Measurements from ENCODE around the gene AKT2.

AKT2 gene

DNA sequence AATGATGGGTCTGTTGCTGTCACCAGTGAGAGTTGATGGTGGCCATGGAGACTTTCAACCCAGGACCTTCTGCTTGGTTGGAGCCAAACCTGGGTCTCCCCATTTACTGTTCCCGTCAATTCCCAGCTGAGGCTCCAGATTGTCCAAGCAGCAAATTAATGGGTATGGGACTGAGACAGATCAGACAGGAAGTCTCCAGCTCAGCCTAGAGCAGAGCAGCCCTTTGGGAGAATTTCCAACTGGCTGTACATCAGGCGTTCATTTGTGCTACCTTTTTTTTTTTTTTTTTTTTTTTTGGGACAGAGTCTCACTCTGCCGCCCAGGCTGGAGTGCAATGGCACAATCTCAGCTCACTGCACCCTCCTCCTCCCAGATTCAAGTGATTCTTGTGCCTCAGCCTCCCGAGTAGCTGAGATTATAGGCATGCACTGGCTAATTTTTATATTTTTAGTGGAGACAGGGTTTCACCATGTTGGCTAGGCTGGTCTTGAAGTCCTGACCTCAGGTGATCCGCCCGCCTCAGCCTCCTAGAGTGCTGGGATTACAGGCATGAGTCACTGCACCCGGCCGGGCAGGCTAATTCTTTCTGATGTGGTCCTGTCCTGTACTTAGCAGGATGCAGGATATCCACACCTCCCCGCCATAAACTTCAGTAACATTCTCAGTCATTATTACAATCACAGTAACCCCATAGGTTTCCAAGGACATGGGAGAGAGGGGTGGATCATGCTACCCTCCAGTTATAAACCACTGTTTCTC is 84.6 kb downstream of the AKT2 start:
- DNase-seq (ENCODE audit: low read depth, low spot score): no peak

DNA sequence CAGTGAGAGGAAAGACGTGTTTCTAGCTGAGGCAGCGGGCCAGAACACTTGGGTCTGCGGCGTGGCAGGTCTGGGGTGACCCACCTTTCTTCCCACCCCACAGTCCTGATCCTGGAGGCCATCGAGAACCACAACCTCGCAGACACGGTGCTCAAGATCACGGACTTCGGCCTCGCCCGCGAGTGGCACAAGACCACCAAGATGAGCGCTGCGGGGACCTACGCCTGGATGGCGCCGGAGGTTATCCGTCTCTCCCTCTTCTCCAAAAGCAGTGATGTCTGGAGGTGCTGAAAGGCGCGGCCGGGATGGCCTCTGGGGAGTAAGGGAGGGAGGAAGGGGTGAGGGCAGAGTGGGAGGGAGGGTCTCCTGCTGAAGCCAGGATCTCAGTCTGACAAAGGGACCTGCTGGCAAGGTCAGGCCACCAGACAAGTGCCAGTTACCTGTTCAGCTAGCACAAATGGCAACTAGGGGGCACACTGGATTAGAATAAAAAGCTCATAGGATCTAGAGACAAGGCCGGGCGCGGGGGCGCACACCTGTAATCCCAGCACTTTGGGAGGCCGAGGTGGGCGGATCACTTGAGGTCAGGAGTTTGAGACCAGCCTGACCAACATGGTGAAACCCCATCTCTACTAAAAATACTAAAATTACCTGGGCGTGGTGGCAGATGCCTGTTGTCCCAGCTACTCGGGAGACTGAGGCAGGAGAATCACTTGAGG is 86.7 kb downstream of the AKT2 start:
- no peak for DNase-seq (ENCODE audit: low read depth, low spot score)
- no peak overlapping the region for H3K27ac ChIP-seq

More for the DNA sequence above, 84.6 kb downstream of the AKT2 start:
- no peak overlapping the region for H3K27ac ChIP-seq

DNA sequence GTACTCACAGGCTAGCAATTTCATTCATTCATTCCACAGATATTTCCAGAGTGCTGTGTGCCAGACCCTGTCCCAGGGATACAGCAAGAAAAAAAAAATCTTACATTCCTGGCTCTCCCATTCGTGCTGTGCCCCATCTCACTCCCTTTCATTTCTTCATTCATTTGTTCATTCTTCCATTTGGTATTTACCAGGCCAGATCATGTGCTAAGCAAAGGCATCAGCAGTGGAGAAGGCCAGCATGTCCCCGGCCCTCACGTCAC is 91.6 kb downstream of the AKT2 start:
- no peak overlapping the region for H3K27ac ChIP-seq
- DNase-seq (ENCODE audit: low read depth, low spot score): no peak

DNA sequence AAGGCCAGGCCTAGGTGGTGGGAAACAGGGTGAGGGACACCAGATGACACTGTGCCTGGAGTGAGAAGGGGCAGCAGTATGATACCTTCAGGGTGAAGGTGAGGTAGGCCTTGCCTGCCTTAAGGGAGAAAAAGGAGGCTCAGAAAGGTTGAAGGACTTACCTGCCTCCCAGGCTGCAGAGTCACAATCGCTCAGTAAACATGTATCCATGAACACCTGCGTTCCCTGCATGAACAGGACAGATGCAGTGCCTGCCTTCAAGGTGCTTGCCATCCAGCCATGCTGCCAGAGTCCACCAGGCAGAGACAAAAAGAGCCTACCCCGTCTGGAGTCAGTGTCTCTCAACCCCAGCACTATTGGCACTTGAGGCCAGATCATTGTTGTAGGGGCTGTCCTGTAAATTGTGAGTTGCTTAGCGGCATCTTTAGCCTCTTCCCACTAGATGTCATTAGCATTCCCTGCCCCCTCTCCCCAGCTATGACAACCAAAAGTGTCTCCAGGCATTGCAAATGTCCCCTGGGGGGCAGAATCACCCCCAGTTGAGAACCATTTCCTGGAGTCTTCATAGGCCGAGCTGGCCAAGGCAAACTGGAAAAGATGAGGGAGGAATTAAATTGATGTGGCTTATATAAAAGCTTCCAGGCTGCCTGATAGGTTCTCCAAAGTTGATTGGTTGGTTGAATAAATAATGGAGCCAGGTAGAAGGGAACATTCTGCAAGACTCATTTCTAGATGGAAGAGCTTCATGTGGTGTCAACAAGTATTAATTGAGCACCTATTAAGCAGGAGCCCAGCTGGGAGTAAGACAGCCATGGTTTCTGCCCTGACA is 92.2 kb downstream of the AKT2 start:
- no peak for DNase-seq (ENCODE audit: low read depth, low spot score)
- H3K27ac ChIP-seq: no peak overlapping the region

DNA sequence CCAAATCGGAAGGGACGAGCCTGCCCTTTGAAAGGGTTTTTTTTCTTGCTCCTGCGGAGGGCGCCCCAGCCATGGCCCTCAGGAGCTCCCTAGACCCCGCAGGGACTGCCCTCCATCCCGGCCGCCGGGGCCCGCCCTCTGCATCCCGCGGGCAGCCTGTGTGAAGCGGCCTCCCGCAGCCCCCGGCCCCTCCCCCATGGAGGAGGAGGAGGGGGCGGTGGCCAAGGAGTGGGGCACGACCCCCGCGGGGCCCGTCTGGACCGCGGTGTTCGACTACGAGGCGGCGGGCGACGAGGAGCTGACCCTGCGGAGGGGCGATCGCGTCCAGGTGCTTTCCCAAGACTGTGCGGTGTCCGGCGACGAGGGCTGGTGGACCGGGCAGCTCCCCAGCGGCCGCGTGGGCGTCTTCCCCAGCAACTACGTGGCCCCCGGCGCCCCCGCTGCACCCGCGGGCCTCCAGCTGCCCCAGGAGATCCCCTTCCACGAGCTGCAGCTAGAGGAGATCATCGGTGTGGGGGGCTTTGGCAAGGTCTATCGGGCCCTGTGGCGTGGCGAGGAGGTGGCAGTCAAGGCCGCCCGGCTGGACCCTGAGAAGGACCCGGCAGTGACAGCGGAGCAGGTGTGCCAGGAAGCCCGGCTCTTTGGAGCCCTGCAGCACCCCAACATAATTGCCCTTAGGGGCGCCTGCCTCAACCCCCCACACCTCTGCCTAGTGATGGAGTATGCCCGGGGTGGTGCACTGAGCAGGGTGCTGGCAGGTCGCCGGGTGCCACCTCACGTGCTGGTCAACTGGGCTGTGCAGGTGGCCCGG is 93.1 kb downstream of the AKT2 start:
- no peak for DNase-seq (ENCODE audit: low read depth, low spot score)
- no peak overlapping the region for H3K27ac ChIP-seq

DNA sequence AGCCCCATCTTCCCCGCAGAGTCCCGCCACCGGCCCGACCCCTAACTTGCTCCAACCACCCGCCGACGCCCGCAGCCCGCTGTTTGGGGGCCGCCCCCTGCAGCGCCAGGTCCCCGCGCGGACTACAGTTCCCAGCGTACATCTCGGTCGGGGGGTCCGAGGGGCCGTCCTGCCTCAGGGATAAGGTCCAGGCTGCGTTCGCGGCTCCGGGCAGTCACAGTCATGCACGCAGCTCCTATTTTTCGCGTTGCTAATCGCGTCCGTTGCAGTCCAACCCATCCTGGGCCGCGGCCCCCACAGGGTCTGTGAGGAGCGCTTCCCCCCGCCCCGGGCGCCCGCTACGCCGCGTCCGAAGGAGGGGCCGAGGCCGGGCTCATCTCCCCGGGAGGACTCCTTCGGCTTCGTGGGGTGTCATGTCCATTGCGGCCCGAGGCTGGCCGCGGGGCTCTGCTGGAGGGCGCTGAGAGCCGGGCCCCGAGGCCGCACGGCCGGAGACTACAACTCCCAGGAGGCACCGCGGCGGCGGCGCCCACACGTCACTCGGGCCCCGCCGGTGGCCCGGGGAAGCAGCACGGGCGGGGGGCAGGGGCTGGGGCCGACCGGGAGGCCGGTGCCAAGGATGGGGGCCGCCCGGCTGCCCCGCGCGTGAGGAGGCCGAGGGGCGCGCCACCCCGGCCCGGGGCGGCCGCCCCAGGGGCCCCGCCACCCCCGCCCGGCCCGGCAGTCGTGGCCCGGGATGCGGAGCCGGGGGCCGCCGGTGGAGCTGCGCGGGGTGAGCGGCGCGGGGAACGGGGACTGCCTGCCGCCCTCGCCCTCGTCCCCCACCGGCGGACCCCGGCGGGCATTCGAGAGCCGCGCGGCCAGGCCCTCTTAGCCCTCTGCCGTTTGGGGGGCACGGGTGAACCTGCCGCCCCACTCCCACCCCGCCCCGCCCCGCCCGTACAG is 94.0 kb downstream of the AKT2 start, which contains the start of gene MAP3K10:
MAP3K10 (plus strand) TSS at position 536 of the 945 bp plus-strand sequence. CDS start 606 bp downstream, outside the sequence.
- peak within 1 kb of the TSS; percentile 78 for H3K27ac ChIP-seq
- no peak for DNase-seq (ENCODE audit: low read depth, low spot score)

DNA sequence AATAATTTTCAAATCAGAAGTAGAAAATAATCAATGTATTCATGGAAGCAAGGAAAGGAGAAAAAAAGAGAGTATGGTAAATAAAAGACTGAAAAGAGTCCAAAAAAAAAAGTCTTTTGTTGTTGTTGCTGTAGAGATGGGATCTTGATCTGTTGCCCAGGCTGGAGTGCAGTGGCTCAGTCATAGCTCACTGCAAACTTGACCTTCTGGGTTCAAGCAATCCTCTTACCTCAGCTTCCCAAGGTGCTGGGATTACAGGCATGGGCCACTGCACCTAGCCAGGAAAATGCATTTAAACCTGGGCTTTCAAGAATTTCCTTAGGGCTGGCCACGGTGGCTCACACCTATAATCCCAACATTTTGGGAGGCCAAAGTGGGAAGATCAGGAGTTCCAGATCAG is 100.9 kb downstream of the AKT2 start:
- DNase-seq (ENCODE audit: low read depth, low spot score): no peak
- H3K27ac ChIP-seq: no peak overlapping the region

Measured in epithelial cell of prostate (primary cell).